Astrocyte (in vitro differentiated cells and primary cell): Measurements from ENCODE around the gene GABBR2. TPM values are rescaled to one million over a fixed set of nuclear protein-coding genes. Genes with fewer than 3 reads are reported as not detected.
"Not testable (repeated sequence)": the region's sequence is repeated elsewhere in the genome, so short reads cannot be mapped to it uniquely, and the experiment has no call there.

Experiments
- DNase-seq: peaks from one replicate; pipeline ENCODE4 v3.0.0-alpha.2; 2010; ENCODE audit warnings: low read depth
- FAIRE-seq: peaks from 2 replicates; lab custom pipeline; 2011; peaks lifted over from hg19 to GRCh38; lab: Jason Lieb, UNC
- H2AFZ ChIP-seq: 2 replicates; pipeline ENCODE4 v1.6.0; 2012; ENCODE audit warnings: low read depth, low read length, inconsistent platforms
- H3K27ac ChIP-seq: 2 replicates; pipeline ENCODE4 v1.5.1; 2011; ENCODE audit warnings: low read depth, low read length, inconsistent platforms
- H3K27me3 ChIP-seq: 2 replicates; pipeline ENCODE4 v1.6.0; 2011; ENCODE audit warnings: low read length, inconsistent platforms; ENCODE audit not compliant: insufficient read depth
- H3K36me3 ChIP-seq: 2 replicates; pipeline ENCODE4 v1.5.1; 2011; ENCODE audit warnings: low read length, inconsistent platforms; ENCODE audit not compliant: insufficient read depth
- H3K4me1 ChIP-seq: 2 replicates; pipeline ENCODE4 v1.5.1; 2011; ENCODE audit warnings: low read length, inconsistent platforms; ENCODE audit not compliant: insufficient read depth
- H3K4me2 ChIP-seq: 2 replicates; pipeline ENCODE4 v1.6.0; 2012; ENCODE audit warnings: low read length, inconsistent platforms
- H3K4me3 ChIP-seq: 2 replicates; pipeline ENCODE4 v1.5.1; 2011; ENCODE audit warnings: low read depth, mild to moderate bottlenecking, low read length, inconsistent platforms; ENCODE audit not compliant: insufficient read depth
- H3K79me2 ChIP-seq: 2 replicates; pipeline ENCODE4 v1.6.0; 2012; ENCODE audit warnings: mild to moderate bottlenecking, low read length, inconsistent platforms; ENCODE audit not compliant: insufficient read depth
- H3K9ac ChIP-seq: 2 replicates; pipeline ENCODE4 v1.6.0; 2012; ENCODE audit warnings: mild to moderate bottlenecking, low read length, inconsistent platforms
- H3K9me3 ChIP-seq: 2 replicates; pipeline ENCODE4 v1.5.1; 2012; ENCODE audit warnings: low read depth, mild to moderate bottlenecking, low read length, inconsistent platforms; ENCODE audit not compliant: insufficient read depth
- H4K20me1 ChIP-seq: 2 replicates; pipeline ENCODE4 v1.6.0; 2012; ENCODE audit warnings: low read length, inconsistent platforms; ENCODE audit not compliant: insufficient read depth
- H3K27ac Mint-ChIP-seq: one replicate; pipeline ENCODE4 v1.8.0; 2021; ENCODE audit warnings: mild to moderate bottlenecking, mixed read lengths; ENCODE audit not compliant: unreplicated experiment
- H3K27me3 Mint-ChIP-seq: one replicate; pipeline ENCODE4 v1.8.0; 2021; ENCODE audit warnings: low read depth, mixed read lengths; ENCODE audit not compliant: unreplicated experiment
- H3K36me3 Mint-ChIP-seq: one replicate; pipeline ENCODE4 v1.8.0; 2021; ENCODE audit warnings: low read depth, mixed read lengths; ENCODE audit not compliant: unreplicated experiment
- H3K4me1 Mint-ChIP-seq: one replicate; pipeline ENCODE4 v1.8.0; 2021; ENCODE audit warnings: low read depth, mixed read lengths; ENCODE audit not compliant: unreplicated experiment
- H3K4me3 Mint-ChIP-seq: one replicate; pipeline ENCODE4 v1.8.0; 2021; ENCODE audit warnings: mild to moderate bottlenecking, moderate library complexity, mixed read lengths; ENCODE audit not compliant: unreplicated experiment
- H3K9me3 Mint-ChIP-seq: one replicate; pipeline ENCODE4 v1.8.0; 2021; ENCODE audit warnings: mild to moderate bottlenecking, mixed read lengths; ENCODE audit not compliant: unreplicated experiment
- EZH2 ChIP-seq: IDR thresholded peaks from 2 replicates; pipeline ENCODE4 v1.6.1; 2012; ENCODE audit warnings: mild to moderate bottlenecking, low read length, inconsistent platforms; ENCODE audit not compliant: insufficient read depth
- total RNA-seq: library from RNA; stranded (reverse); gene quantifications from 2 replicates; pipeline ENCODE4 v1.2.1, GENCODE V29; 2021
- TF ChIP-seq, protein P1 (sequence below): IDR thresholded peaks from 2 replicates; pipeline ENCODE4 v1.5.1; 2011; ENCODE audit warnings: low read depth, mild to moderate bottlenecking, inconsistent platforms, low read length, moderate library complexity; ENCODE audit not compliant: insufficient read depth

Gene GABBR2
- total RNA-seq, 1 donor from 2014 or later = 2.0 TPM

DNA sequence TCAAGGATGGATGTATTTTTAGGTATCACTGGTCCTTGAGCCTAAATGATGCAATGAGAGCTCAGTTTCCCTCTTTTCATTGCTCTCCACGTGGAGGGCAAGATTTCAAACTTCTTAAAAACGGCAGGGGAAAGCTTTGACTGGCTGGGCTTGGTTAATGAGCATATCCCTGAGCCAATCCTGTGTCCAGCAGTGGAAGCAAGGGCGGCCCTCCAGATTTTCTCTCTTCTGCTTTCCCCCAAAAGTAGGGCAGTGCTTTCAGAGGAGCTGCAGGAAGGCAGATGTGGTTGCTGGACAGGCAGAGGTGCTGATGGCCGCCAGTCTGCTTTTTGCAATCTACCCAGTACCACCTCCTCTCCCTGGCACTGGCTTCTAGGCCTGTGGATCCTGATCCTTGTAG, 423.3 kb downstream of the GABBR2 start:
- Histone ChIP-seq H3K27me3 (peaks cover 20% of the 10 kb centered on the region), H3K9me3 (no peaks in the 10 kb centered on the region), H3K36me3 (no peaks in the 10 kb centered on the region), H3K27ac (no peak overlapping the region), H3K4me2 (no peak overlapping the region), H4K20me1 (no peaks in the 10 kb centered on the region), H3K9ac (no peak overlapping the region), H3K4me1 (no peaks in the 10 kb centered on the region), H2AFZ (no peak overlapping the region), H3K79me2 (no peaks in the 10 kb centered on the region), H3K4me3 (no peak overlapping the region)
- no peak overlapping the region for H3K27ac Mint-ChIP-seq
- H3K27me3 Mint-ChIP-seq = peaks cover 25% of the 10 kb centered on the region
- no peak for FAIRE-seq
- TF ChIP-seq, protein P1, sequence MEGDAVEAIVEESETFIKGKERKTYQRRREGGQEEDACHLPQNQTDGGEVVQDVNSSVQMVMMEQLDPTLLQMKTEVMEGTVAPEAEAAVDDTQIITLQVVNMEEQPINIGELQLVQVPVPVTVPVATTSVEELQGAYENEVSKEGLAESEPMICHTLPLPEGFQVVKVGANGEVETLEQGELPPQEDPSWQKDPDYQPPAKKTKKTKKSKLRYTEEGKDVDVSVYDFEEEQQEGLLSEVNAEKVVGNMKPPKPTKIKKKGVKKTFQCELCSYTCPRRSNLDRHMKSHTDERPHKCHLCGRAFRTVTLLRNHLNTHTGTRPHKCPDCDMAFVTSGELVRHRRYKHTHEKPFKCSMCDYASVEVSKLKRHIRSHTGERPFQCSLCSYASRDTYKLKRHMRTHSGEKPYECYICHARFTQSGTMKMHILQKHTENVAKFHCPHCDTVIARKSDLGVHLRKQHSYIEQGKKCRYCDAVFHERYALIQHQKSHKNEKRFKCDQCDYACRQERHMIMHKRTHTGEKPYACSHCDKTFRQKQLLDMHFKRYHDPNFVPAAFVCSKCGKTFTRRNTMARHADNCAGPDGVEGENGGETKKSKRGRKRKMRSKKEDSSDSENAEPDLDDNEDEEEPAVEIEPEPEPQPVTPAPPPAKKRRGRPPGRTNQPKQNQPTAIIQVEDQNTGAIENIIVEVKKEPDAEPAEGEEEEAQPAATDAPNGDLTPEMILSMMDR = no peak
- TF ChIP-seq EZH2 = no peak
- H3K9me3 Mint-ChIP-seq = no peaks in the 10 kb centered on the region
- no peak for DNase-seq
- no peak overlapping the region for H3K4me3 Mint-ChIP-seq
- no peaks in the 10 kb centered on the region for H3K36me3 Mint-ChIP-seq
- H3K4me1 Mint-ChIP-seq = peaks cover 6% of the 10 kb centered on the region

DNA sequence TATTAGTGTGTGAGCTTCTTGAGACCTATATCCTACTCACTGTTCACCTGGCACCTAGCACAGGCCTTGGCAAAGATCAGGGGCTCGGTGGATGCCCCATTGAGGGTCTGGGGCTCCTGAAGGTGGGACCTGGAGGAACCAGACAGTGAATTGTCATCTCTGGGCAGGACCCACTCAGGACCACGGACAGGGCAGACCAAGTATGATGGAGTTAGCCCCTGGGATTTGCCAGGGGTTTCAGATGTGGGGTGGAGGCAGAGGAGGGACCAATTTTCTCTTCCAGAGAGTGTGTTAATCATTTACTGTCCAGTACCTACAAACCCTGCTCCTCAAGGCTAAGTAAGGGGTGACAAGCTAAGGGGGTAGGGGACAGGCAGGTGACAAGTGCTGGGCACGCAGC, 424.0 kb downstream of the GABBR2 start:
- peaks cover under 1% of the 10 kb centered on the region for H3K9me3 Mint-ChIP-seq

DNA sequence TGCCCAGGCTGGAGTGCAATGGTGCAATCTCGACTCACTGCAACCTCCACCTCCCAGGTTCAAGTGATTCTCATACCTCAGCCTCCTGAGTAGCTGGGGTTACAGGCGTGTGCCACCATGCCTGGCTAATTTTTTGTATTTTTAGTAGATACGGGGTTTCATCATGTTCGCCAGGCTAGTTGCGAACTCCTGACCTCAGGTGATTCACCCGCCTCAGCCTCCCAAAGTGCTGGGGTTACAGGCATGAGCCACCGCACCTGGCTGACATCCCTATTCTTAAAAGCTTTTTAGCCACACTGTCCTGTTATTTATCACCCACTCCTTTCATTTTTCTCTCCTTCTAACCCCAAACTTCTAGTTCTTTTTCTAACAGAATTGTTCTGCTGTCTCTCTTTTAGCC, 425.6 kb downstream of the GABBR2 start:
- H3K4me3 ChIP-seq, FAIRE-seq, DNase-seq, H4K20me1 ChIP-seq, H3K27ac ChIP-seq, H3K27ac Mint-ChIP-seq, H3K4me1 Mint-ChIP-seq, H3K4me2 ChIP-seq, H3K79me2 ChIP-seq, H2AFZ ChIP-seq, H3K9me3 ChIP-seq, H3K4me1 ChIP-seq, H3K4me3 Mint-ChIP-seq, H3K9me3 Mint-ChIP-seq, H3K36me3 ChIP-seq, H3K36me3 Mint-ChIP-seq, H3K9ac ChIP-seq: not testable (repeated sequence)
- H3K27me3 Mint-ChIP-seq = peaks cover 33% of the 10 kb centered on the region
- peaks cover 37% of the 10 kb centered on the region for H3K27me3 ChIP-seq

More for the DNA sequence above, 424.0 kb downstream of the GABBR2 start:
- no peaks in the 10 kb centered on the region for H3K4me1 ChIP-seq
- H3K4me3 ChIP-seq = no peak overlapping the region
- no peaks in the 10 kb centered on the region for H3K36me3 ChIP-seq
- H3K4me1 Mint-ChIP-seq = peaks cover 6% of the 10 kb centered on the region
- DNase-seq = no peak
- no peaks in the 10 kb centered on the region for H4K20me1 ChIP-seq
- no peak overlapping the region for H3K9ac ChIP-seq
- H3K4me3 Mint-ChIP-seq = no peak overlapping the region
- no peaks in the 10 kb centered on the region for H3K79me2 ChIP-seq
- H3K27ac ChIP-seq = no peak overlapping the region
- FAIRE-seq = no peak
- TF ChIP-seq EZH2 = no peak
- TF ChIP-seq, protein P1 = no peak
- no peak overlapping the region for H2AFZ ChIP-seq
- H3K36me3 Mint-ChIP-seq = no peaks in the 10 kb centered on the region
- peaks cover 24% of the 10 kb centered on the region for H3K27me3 ChIP-seq
- no peak overlapping the region for H3K4me2 ChIP-seq
- H3K27ac Mint-ChIP-seq = no peak overlapping the region
- no peaks in the 10 kb centered on the region for H3K9me3 ChIP-seq
- peaks cover 28% of the 10 kb centered on the region for H3K27me3 Mint-ChIP-seq
